ENCODE measurements around the gene RRP7A. TPM values are rescaled to one million over a fixed set of nuclear protein-coding genes. Genes with fewer than 3 reads are reported as not detected.

Gene RRP7A
- total RNA-seq, 1 donor from 2014 or later = 10.5 TPM

Other genes starting within 250 kb of the RRP7A start
- gene TCF20, start 249.1 kb downstream of the RRP7A start, total RNA-seq = 19.0 TPM
- gene NFAM1, start 87.4 kb downstream of the RRP7A start, total RNA-seq = 2.8 TPM
- gene SERHL2, start 34.2 kb upstream of the RRP7A start, total RNA-seq = 0.60 TPM
- gene POLDIP3, start 95.1 kb upstream of the RRP7A start, total RNA-seq = 20.8 TPM
- gene ATP5MGL, start 120.8 kb upstream of the RRP7A start, total RNA-seq = 0.75 TPM
- 147 TPM for gene CYB5R3, start 129.6 kb upstream of the RRP7A start, total RNA-seq
- gene A4GALT, start 201.1 kb upstream of the RRP7A start, total RNA-seq = 1.0 TPM